A549 (cell line): ENCODE results near the gene LARGE1. TPM values are rescaled to one million over a fixed set of nuclear protein-coding genes. Genes with fewer than 3 reads are reported as not detected.
A peak's percentile ranks its signal among the peaks of the same experiment; 100 is the strongest.

Source experiments
- ATAC-seq, 2 experiments: fragments of 200-7000 bp in 1 of 2; fragments of >200 bp in 1 of 2; cut with Nextera tagmentation in 1 of 2; cut with Tn5 transposase in 1 of 2; 3 replicates each; pipeline versions ENCODE4 v1.8.0 to v1.9.1; 2018 to 2020; ENCODE audit warnings: mild to moderate bottlenecking in 1 of 2, moderate library complexity in 1 of 2
- CTCF ChIA-PET: fragments of 300-600 bp; sonication (Branson Sonifier 250); formaldehyde crosslinking; extraction: SDS; loops from one replicate; lab custom pipeline; 2021; ENCODE audit warnings: antibody characterized with exemption, inconsistent platforms; lab: Yijun Ruan, JAX
- POLR2A ChIA-PET: fragments of 350-600 bp; formaldehyde crosslinking; extraction: SDS; loops from one replicate; lab custom pipeline; 2021; ENCODE audit warnings: antibody characterized with exemption, inconsistent platforms; lab: Yijun Ruan, JAX
- DNase-seq, 2 experiments: peaks; one replicate each; pipeline versions ENCODE4 v3.0.0 to v3.0.0-alpha.2; 2011 to 2016; ENCODE audit warnings: low read depth in 1 of 2, low spot score in 1 of 2
- FAIRE-seq: peaks from 2 replicates; lab custom pipeline; 2011; peaks lifted over from hg19 to GRCh38; lab: Jason Lieb, UNC
- H3K27ac ChIP-seq, 2 experiments: fragments of >200 bp; sonication (Bioruptor Twin); formaldehyde crosslinking; 3 replicates each; pipeline ENCODE4 v1.5.1; 2016 to 2017
- H3K4me1 ChIP-seq: fragments of >200 bp; sonication (Bioruptor Twin); formaldehyde crosslinking; 3 replicates; pipeline ENCODE4 v1.6.1; 2016
- H3K4me2 ChIP-seq: fragments of >200 bp; sonication (Bioruptor Twin); formaldehyde crosslinking; 3 replicates; pipeline ENCODE4 v1.6.1; 2016
- H3K4me3 ChIP-seq: fragments of >200 bp; sonication (Bioruptor Twin); formaldehyde crosslinking; 3 replicates; pipeline ENCODE4 v1.5.1; 2016
- H3K9me3 ChIP-seq: fragments of >200 bp; sonication (Bioruptor Twin); formaldehyde crosslinking; 3 replicates; pipeline ENCODE4 v1.6.1; 2016
- BCL3 ChIP-seq: fragments of >200 bp; sonication (Bioruptor Twin); formaldehyde crosslinking; IDR thresholded peaks from 3 replicates; pipeline ENCODE4 v1.6.1; 2016
- CBX2 ChIP-seq: fragments of 200-600 bp; sonication (generic); IDR thresholded peaks from 2 replicates; pipeline ENCODE4 v1.6.1; 2016; ENCODE audit warnings: low read depth, mild to moderate bottlenecking, borderline replicate concordance
- CBX8 ChIP-seq: fragments of 200-600 bp; sonication (generic); IDR thresholded peaks from 2 replicates; pipeline ENCODE4 v1.6.1; 2016
- CEBPB ChIP-seq, 2 experiments: fragments of >200 bp in 1 of 2; sonication (Bioruptor Twin) in 1 of 2; formaldehyde crosslinking in 1 of 2; IDR thresholded peaks; 2 replicates each; pipeline ENCODE4 v1.6.1; 2012 to 2016
- CHD2 ChIP-seq: fragments of 150-350 bp; IDR thresholded peaks from 2 replicates; pipeline ENCODE4 v1.6.1; 2014; ENCODE audit warnings: low read length; ENCODE audit not compliant: partially characterized antibody
- CHD4 ChIP-seq: fragments of 200-600 bp; sonication (generic); IDR thresholded peaks from 2 replicates; pipeline ENCODE4 v1.6.1; 2016; ENCODE audit warnings: antibody characterized with exemption, mild to moderate bottlenecking, borderline replicate concordance
- CTCF ChIP-seq: fragments of >200 bp; sonication (Bioruptor Twin); formaldehyde crosslinking; IDR thresholded peaks from 3 replicates; pipeline ENCODE4 v1.5.1; 2016
- EHF ChIP-seq: fragments of 250-450 bp; sonication (Bioruptor Pico); IDR thresholded peaks from 2 replicates; pipeline ENCODE4 v1.5.0; 2020; ENCODE audit warnings: mild to moderate bottlenecking
- EHMT2 ChIP-seq: fragments of 200-600 bp; sonication (generic); IDR thresholded peaks from 2 replicates; pipeline ENCODE4 v1.6.1; 2016; ENCODE audit warnings: antibody characterized with exemption, low read depth, mild to moderate bottlenecking, moderate library complexity
- EP300 ChIP-seq, 2 experiments: fragments of >200 bp; sonication (Bioruptor Twin); formaldehyde crosslinking; IDR thresholded peaks; 2 replicates in 1 of 2; 3 replicates in 1 of 2; pipeline ENCODE4 v1.6.1; 2016 to 2017
- FOSB ChIP-seq: fragments of 250-450 bp; sonication (Bioruptor Pico); IDR thresholded peaks from 2 replicates; pipeline ENCODE4 v1.5.0; 2020; ENCODE audit warnings: mild to moderate bottlenecking, moderate library complexity
- FOXS1 ChIP-seq: fragments of 250-450 bp; sonication (Bioruptor Pico); IDR thresholded peaks from 2 replicates; pipeline ENCODE4 v1.5.0; 2020; ENCODE audit warnings: mild to moderate bottlenecking, moderate library complexity
- HEYL ChIP-seq: fragments of 250-450 bp; sonication (Bioruptor Pico); IDR thresholded peaks from 2 replicates; pipeline ENCODE4 v1.8.0; 2021; ENCODE audit warnings: mild to moderate bottlenecking, moderate library complexity
- HOXA7 ChIP-seq: fragments of 250-450 bp; sonication (Bioruptor Pico); IDR thresholded peaks from 2 replicates; pipeline ENCODE4 v1.5.0; 2020; ENCODE audit warnings: mild to moderate bottlenecking, moderate library complexity
- HOXB13 ChIP-seq: fragments of 250-450 bp; sonication (Bioruptor Pico); IDR thresholded peaks from 2 replicates; pipeline ENCODE4 v1.5.0; 2020; ENCODE audit warnings: low read depth, mild to moderate bottlenecking, moderate library complexity
- JUNB ChIP-seq: fragments of >200 bp; sonication (Bioruptor Twin); formaldehyde crosslinking; IDR thresholded peaks from 2 replicates; pipeline ENCODE4 v1.6.1; 2016
- KDM5A ChIP-seq: fragments of 200-600 bp; sonication (generic); IDR thresholded peaks from 2 replicates; pipeline ENCODE4 v1.6.1; 2016; ENCODE audit warnings: antibody characterized with exemption, mild to moderate bottlenecking
- MAFK ChIP-seq: fragments of 450-650 bp; IDR thresholded peaks from 2 replicates; pipeline ENCODE4 v1.6.1; 2014; ENCODE audit not compliant: partially characterized antibody
- RCOR1 ChIP-seq: fragments of 150-350 bp; IDR thresholded peaks from 2 replicates; pipeline ENCODE4 v1.6.1; 2014; ENCODE audit warnings: antibody characterized with exemption, low read length, low read depth
- WGBS: methylation state at CpG from one replicate; pipeline ENCODE4 v1.1.6; 2017; ENCODE audit errors: missing lambda C conversion rate; 5-methylcytosine and 5-hydroxymethylcytosine counted together
- polyA plus RNA-seq, 4 experiments: library from polyadenylated mRNA; depleted of rRNA in 3 of 4; stranded (reverse); fragments of >200 nt; fragmentation: RNase III in 1 of 4; extraction: RNeasy Plus Mini Kit Qiagen cat#74134 plus additional on column Dnase treatment in 1 of 4; gene quantifications; 2 replicates in 3 of 4; 3 replicates in 1 of 4; pipeline ENCODE4 v1.2.3, GENCODE V29; 2011 to 2017
- TF ChIP-seq, protein P1 (sequence below): fragments of 250-450 bp; sonication (Bioruptor Pico); IDR thresholded peaks from 2 replicates; pipeline ENCODE4 v1.5.0; 2020; ENCODE audit warnings: low read depth, mild to moderate bottlenecking, moderate library complexity

Gene LARGE1
- polyA plus RNA-seq, 2 of the 4 experiments (the other 2 are of a cell fraction), result 2.7 to 5.8 TPM

GRCh38 chr22:33521879-33522665 lies 398.2 kb downstream of the LARGE1 start:
- FAIRE-seq, result no peak

DNA sequence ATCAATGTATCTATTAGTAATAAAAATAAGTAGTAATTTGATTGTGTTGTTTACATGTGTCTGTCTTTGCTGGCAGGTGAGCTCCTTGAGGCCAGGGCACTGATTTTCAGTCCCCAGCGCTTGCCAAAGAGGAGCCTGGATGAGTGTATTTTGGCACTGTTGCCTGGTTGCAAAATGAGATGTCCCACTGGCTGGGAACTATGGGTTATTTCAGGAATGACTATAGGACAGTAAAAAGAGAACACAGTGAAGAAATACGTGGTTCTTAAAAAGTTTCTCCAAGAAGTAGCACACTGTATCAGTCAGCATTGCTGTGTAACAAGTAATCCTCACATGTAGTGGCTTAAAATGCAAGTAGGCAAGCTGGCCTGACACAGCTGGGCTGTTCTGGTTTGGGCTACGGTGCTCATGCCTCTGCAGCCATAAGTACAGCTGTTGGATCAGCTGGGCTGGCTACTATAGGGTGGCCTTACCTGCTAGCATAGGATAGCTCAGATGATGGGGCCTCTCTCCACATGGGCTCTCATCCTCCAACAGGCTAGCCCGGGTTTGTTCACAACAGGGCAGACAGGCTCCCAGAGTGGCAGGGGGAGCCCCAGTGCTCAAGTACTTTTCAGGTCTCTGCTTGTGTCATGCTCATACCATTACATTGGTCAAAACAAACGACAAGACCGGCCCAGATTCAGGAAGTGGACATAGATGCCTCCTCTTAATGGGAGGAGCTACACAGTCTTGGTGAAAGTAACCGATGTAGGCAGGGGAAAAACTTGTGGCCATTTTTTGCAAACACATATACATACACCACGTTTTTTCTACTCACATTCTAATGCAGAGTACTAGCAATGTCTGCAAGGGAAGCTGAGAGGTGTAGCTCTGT lies 399.1 kb downstream of the LARGE1 start:
- FAIRE-seq, result no peak
- 82% methylated on average over 8 of the region's 8 CpGs for WGBS
- Histone ChIP-seq H3K27ac (no peak overlapping the region; a peak in 1 of 6 replicates), H3K4me3 (no peak overlapping the region), H3K4me2 (no peak overlapping the region), H3K9me3 (peaks cover 10% of the 10 kb centered on the region), H3K4me1 (peaks cover 31% of the 10 kb centered on the region)
- ChIA-PET CTCF (interaction anchor here (0.6 to 5.3 kb wide), 9 partner anchors 10 to 1502 kb away, joined by 3 to 48 read pairs (median 4); no protein-coding TSS in a partner anchor), POLR2A (no interaction called here)
- TF ChIP-seq HOXA7 (CRISPR knock-in tag) (no peak), KDM5A (no peak), JUNB (no peak), EHMT2 (no peak), CHD4 (0 out of 2 replicates have a peak, but pooled peaks have one; percentile 50)
- TF ChIP-seq, protein P1, sequence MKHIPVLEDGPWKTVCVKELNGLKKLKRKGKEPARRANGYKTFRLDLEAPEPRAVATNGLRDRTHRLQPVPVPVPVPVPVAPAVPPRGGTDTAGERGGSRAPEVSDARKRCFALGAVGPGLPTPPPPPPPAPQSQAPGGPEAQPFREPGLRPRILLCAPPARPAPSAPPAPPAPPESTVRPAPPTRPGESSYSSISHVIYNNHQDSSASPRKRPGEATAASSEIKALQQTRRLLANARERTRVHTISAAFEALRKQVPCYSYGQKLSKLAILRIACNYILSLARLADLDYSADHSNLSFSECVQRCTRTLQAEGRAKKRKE (CRISPR knock-in tag), result no peak
- DNase-seq, result no peak
- no peak for ATAC-seq

More at GRCh38 chr22:33521879-33522665, 398.2 kb downstream of the LARGE1 start:
- ChIA-PET CTCF (interaction anchor here (1.0 to 5.3 kb wide), 4 partner anchors 18 to 220 kb away, joined by 3 to 48 read pairs (median 8); no protein-coding TSS in a partner anchor), POLR2A (no interaction called here)
- WGBS, result 86% methylated on average over 9 of the region's 9 CpGs
- DNase-seq (no peak), ATAC-seq (no peak)
- peaks cover 10% of the 10 kb centered on the region for H3K9me3 ChIP-seq
- no peak overlapping the region for H3K4me2 ChIP-seq
- peaks cover 31% of the 10 kb centered on the region for H3K4me1 ChIP-seq
- no peak overlapping the region for H3K27ac ChIP-seq
- TF ChIP-seq CEBPB (IDR thresholded peaks at IDR 0.05), result no peak
- no peak for TF ChIP-seq CBX2
- TF ChIP-seq JUNB, result no peak
- no peak for TF ChIP-seq BCL3
- TF ChIP-seq HOXB13, result no peak
- TF ChIP-seq EP300 (IDR thresholded peaks at IDR 0.05), result no peak
- TF ChIP-seq CHD2, result no peak
- TF ChIP-seq FOSB (CRISPR knock-in tag), result no peak
- no peak for TF ChIP-seq KDM5A
- no peak for TF ChIP-seq CHD4
- H3K4me3 ChIP-seq, result no peak overlapping the region

DNA sequence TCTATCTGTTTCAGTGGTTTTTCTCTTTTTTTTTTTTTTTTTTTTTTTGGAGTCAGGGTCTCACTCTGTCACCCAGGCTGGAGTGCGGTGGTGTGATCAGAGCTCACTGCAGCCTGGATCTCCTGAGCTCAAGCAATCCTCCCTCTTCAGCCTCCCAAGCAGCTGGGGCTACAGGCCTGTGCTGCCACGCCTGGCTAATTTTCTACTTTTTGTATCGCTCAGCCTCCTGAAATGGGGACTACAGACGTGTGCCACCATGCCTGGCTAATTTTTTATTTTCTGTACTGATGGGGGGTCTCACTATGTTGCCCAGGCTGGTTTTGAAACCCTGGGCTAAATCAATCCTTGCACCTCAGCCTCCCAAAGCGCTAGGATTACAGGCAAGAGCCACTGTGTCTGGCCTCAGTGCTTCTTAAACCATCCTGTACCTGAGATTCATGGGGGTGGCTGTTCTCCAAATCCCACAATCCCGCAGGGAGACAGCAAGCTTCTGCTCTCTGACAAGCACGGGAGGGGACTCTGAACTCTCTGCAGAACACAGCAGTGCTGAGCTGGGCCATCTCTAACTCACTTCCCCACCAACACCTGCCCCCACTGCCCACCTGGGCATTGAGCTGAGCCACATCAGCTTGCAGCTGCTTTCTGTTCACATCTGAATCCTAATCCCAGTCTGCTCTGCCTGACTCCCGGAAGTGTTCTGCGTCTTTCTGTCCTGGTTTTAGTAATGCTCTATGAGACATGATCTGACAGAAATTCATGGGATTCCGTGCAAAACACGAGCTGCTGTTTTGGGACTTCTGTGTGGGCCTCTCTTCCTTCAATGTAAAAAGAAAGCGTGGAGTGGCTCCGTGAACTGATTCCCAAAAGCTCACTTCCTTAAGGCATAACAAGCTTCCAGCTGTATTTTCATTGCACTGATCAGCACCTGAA lies 400.0 kb downstream of the LARGE1 start:
- ATAC-seq (no peak), DNase-seq (no peak), FAIRE-seq (no peak)
- no peak overlapping the region for H3K4me3 ChIP-seq
- CTCF ChIA-PET, result interaction anchor here (0.6 to 5.3 kb wide), 27 partner anchors 8 to 1503 kb away, joined by 3 to 48 read pairs (median 4); no protein-coding TSS in a partner anchor
- peaks cover 10% of the 10 kb centered on the region for H3K9me3 ChIP-seq
- TF ChIP-seq RCOR1 (no peak), CTCF (no peak), EHMT2 (no peak), HOXA7 (CRISPR knock-in tag) (no peak), CEBPB (IDR thresholded peaks at IDR 0.05) (no peak), FOXS1 (CRISPR knock-in tag) (no peak), MAFK (no peak), HEYL (no peak), EHF (CRISPR knock-in tag) (no peak), CBX8 (no peak), CBX2 (no peak)
- 94% methylated on average over 13 of the region's 13 CpGs for WGBS
- H3K4me1 ChIP-seq, result peaks cover 30% of the 10 kb centered on the region
- H3K4me2 ChIP-seq, result no peak overlapping the region
- peak overlapping the region in 1 of 2 experiments; percentile 74; a peak in 4 of 6 replicates for H3K27ac ChIP-seq
- POLR2A ChIA-PET, result no interaction called here
